ENCODE data around the gene FOSL1. TPM values are rescaled to one million over a fixed set of nuclear protein-coding genes. Genes with fewer than 3 reads are reported as not detected.
A peak's percentile ranks its signal among the peaks of the same experiment; 100 is the strongest.

Gene FOSL1
- total RNA-seq, 1 donor from 2014 or later = 37.9 TPM

GRCh38 chr11:65856689-65857499, 43.3 kb downstream of the FOSL1 start:
- Histone ChIP-seq H3K4me3 (ENCODE audit: insufficient read depth, low read depth, low read length) (peak overlapping the region; percentile 98), H3K4me2 (ENCODE audit: low read length) (peak overlapping the region; percentile 96), H3K36me3 (ENCODE audit: insufficient read depth, low read length) (peaks cover 37% of the 10 kb centered on the region), H2AFZ (ENCODE audit: low read depth, low read length) (no peak overlapping the region), H3K9me3 (ENCODE audit: insufficient read depth, low read depth, low read length) (no peaks in the 10 kb centered on the region), H4K20me1 (ENCODE audit: insufficient read depth, low read length) (peaks cover 62% of the 10 kb centered on the region), H3K79me2 (ENCODE audit: insufficient read depth, low read length) (peaks cover 66% of the 10 kb centered on the region), H3K27me3 (ENCODE audit: insufficient read depth, low read length) (no peaks in the 10 kb centered on the region), H3K4me1 (ENCODE audit: insufficient read depth, low read length) (peaks cover 38% of the 10 kb centered on the region), H3K27ac (ENCODE audit: low read depth, low read length) (peak overlapping the region; percentile 75), H3K9ac (ENCODE audit: low read length) (peak overlapping the region; percentile 86)
- H3K9me3 Mint-ChIP-seq (ENCODE audit: unreplicated experiment) = no peaks in the 10 kb centered on the region
- H3K36me3 Mint-ChIP-seq (ENCODE audit: low read depth, unreplicated experiment) = peaks cover 33% of the 10 kb centered on the region
- peaks cover 38% of the 10 kb centered on the region for H3K4me1 Mint-ChIP-seq (ENCODE audit: low read depth, unreplicated experiment)
- DNase-seq (ENCODE audit: low read depth) (peak; percentile 40), FAIRE-seq (no peak)
- H3K27me3 Mint-ChIP-seq (ENCODE audit: low read depth, unreplicated experiment) = no peaks in the 10 kb centered on the region
- H3K4me3 Mint-ChIP-seq (ENCODE audit: unreplicated experiment) = peak overlapping the region; percentile 99
- H3K27ac Mint-ChIP-seq (ENCODE audit: unreplicated experiment) = peak overlapping the region; percentile 96
- TF ChIP-seq CTCF (IDR thresholded peaks at IDR 0.05; ENCODE audit: insufficient read depth, low read depth, low read length) = no peak
- TF ChIP-seq EZH2 (IDR thresholded peaks at IDR 0.05; ENCODE audit: insufficient read depth, low read length) = no peak

- H3K27me3 ChIP-seq (ENCODE audit: insufficient read depth, low read length) = no peaks in the 10 kb centered on the region
- peaks cover 37% of the 10 kb centered on the region for H3K36me3 ChIP-seq (ENCODE audit: insufficient read depth, low read length)
- peaks cover 31% of the 10 kb centered on the region for H3K4me1 ChIP-seq (ENCODE audit: insufficient read depth, low read length)
- peak overlapping the region; percentile 98 for H3K4me3 ChIP-seq (ENCODE audit: insufficient read depth, low read depth, low read length)
- peak overlapping the region; percentile 48 for H3K27ac ChIP-seq (ENCODE audit: low read depth, low read length)
- peak overlapping the region; percentile 96 for H3K4me2 ChIP-seq (ENCODE audit: low read length)
- Mint-ChIP-seq H3K9me3 (ENCODE audit: unreplicated experiment) (no peaks in the 10 kb centered on the region), H3K27me3 (ENCODE audit: low read depth, unreplicated experiment) (no peaks in the 10 kb centered on the region), H3K36me3 (ENCODE audit: low read depth, unreplicated experiment) (peaks cover 41% of the 10 kb centered on the region), H3K27ac (ENCODE audit: unreplicated experiment) (peak overlapping the region; percentile 96), H3K4me1 (ENCODE audit: low read depth, unreplicated experiment) (peaks cover 44% of the 10 kb centered on the region), H3K4me3 (ENCODE audit: unreplicated experiment) (peak overlapping the region; percentile 99)
- DNase-seq (ENCODE audit: low read depth) = no peak
- peaks cover 56% of the 10 kb centered on the region for H3K79me2 ChIP-seq (ENCODE audit: insufficient read depth, low read length)
- H2AFZ ChIP-seq (ENCODE audit: low read depth, low read length) = no peak overlapping the region
- H3K9ac ChIP-seq (ENCODE audit: low read length) = peak overlapping the region; percentile 86
- TF ChIP-seq CTCF (IDR thresholded peaks at IDR 0.05; ENCODE audit: insufficient read depth, low read depth, low read length) (no peak), EZH2 (IDR thresholded peaks at IDR 0.05; ENCODE audit: insufficient read depth, low read length) (no peak)
- H3K9me3 ChIP-seq (ENCODE audit: insufficient read depth, low read depth, low read length) = no peaks in the 10 kb centered on the region
- FAIRE-seq = no peak
- H4K20me1 ChIP-seq (ENCODE audit: insufficient read depth, low read length) = peaks cover 67% of the 10 kb centered on the region
These were observed 44.2 kb downstream of the FOSL1 start for GRCh38 chr11:65855927-65856363.
